ENCODE data around the gene CCDC183.
A peak's percentile ranks its signal among the peaks of the same experiment; 100 is the strongest.
"Not testable (repeated sequence)": the region's sequence is repeated elsewhere in the genome, so short reads cannot be mapped to it uniquely, and the experiment has no call there.

The CCDC183 gene

GRCh38 chr9:136769710-136770191, 26.4 kb upstream of the CCDC183 start:
- no peak for FAIRE-seq
- DNase-seq (ENCODE audit: insufficient read length, low spot score), result peak; percentile 89
- TF ChIP-seq POLR2A (IDR thresholded peaks at IDR 0.05; ENCODE audit: low read depth, low read length), result no peak

DNA sequence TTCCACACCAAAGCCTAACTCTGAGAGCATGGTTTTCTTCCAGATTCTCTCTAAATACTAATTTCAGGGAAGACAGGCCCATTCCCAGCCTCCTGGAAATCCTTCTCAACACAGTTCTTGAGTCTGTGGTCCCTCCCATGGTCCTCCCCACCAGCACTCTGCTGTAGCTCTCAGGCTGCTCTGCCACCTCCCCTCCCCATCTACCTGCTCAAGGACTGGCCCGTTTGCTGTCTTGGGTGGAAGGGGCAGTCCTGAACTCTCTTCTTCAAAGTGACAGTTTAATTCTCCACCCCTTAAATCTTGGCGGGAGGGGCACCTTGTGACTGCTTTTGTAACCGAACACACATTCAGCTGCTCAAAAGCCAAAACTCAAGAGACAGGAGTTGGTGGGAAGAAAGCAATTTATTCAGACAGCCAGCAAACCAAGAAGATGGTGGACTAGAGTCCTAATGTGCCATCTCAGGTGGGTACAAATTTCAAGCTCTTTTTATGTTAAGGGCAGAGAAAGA, 24.2 kb upstream of the CCDC183 start:
- DNase-seq (ENCODE audit: insufficient read length, low spot score), result no peak
- TF ChIP-seq POLR2A (IDR thresholded peaks at IDR 0.05; ENCODE audit: low read depth, low read length), result no peak
- no peak for FAIRE-seq

GRCh38 chr9:136773386-136774044, 22.6 kb upstream of the CCDC183 start:
- FAIRE-seq, result no peak
- TF ChIP-seq POLR2A (IDR thresholded peaks at IDR 0.05; ENCODE audit: low read depth, low read length), result no peak
- no peak for DNase-seq (ENCODE audit: insufficient read length, low spot score)

DNA sequence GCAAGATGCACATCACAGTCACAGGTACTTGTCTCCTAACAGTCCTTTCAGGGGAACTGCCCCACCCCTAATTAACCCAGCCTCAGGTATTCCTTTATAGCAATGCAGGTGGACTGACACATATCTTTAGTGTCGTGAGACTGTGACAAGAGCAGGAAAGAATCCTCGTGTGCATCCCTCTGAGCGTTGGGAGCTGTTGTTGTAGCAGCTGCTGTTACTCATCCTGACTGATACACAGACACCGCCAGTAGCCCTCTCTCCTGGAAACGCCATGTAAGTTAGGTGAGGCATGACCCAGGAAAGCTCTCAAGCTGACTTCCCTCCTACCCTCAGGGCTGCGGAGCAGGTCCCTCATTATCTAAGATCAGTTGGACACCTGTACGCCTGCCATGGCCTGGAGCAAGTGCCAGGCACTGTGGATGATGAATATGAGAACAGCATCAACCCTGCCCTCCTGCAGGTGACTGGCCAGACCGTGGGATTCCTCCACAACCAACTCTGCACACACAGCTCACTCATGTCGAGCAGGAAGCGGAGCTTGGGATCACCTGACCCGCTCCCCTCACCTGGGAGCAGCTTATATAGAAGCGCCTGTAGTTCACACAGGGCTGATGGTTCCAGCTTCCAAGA, 21.6 kb upstream of the CCDC183 start:
- FAIRE-seq (no peak), DNase-seq (ENCODE audit: insufficient read length, low spot score) (no peak)
- no peak for TF ChIP-seq POLR2A (IDR thresholded peaks at IDR 0.05; ENCODE audit: low read depth, low read length)

- no peak for DNase-seq (ENCODE audit: insufficient read length, low spot score)
- no peak for TF ChIP-seq POLR2A (IDR thresholded peaks at IDR 0.05; ENCODE audit: low read depth, low read length)
- no peak for FAIRE-seq
These were observed 20.9 kb upstream of the CCDC183 start for GRCh38 chr9:136775191-136775590.

- DNase-seq (ENCODE audit: insufficient read length, low spot score) (no peak), FAIRE-seq (no peak)
- TF ChIP-seq POLR2A (IDR thresholded peaks at IDR 0.05; ENCODE audit: low read depth, low read length), result no peak
These were observed 19.2 kb upstream of the CCDC183 start for GRCh38 chr9:136776947-136777346.

DNA sequence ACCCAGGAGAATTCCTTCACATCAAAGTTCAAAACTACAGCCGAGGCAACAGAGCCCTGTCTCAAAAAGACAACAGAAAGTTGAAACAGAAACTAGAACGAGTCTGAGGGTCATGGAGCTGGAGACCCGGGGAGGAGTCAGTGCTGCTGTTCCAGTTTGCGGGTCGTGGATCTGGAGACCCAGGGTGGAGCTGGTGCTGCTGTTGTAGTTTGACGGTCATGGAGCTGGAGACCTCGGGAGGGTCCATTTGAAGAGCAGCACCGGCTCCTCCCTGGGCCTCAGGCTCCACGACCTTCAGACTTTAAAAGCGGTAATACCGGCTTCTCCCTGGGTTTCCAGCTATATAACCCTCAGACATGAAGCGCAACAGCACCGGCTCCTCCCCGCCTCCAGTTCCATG, 18.8 kb upstream of the CCDC183 start:
- TF ChIP-seq POLR2A (IDR thresholded peaks at IDR 0.05; ENCODE audit: low read depth, low read length), result no peak
- no peak for DNase-seq (ENCODE audit: insufficient read length, low spot score)

DNA sequence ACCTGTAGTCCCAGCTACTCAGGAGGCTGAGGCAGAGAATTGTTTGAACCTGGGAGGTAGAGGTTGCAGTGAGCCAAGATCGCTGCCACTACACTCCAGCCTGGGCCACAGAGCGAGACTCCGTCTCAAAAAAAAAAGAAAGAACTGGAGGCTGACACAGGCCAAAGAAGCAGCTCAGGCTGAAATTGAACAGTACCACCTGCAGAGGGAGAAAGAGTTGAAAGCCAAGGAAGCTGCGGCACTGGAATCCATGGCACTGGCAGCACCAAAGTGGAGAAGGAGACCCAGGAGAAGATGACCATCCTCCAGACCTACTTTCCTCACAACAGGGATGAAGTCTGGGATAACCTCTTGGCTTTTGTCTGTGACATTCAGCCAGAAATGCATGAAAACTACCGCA, 16.3 kb upstream of the CCDC183 start:
- no peak for FAIRE-seq
- TF ChIP-seq POLR2A (IDR thresholded peaks at IDR 0.05; ENCODE audit: low read depth, low read length), result no peak
- DNase-seq (ENCODE audit: insufficient read length, low spot score), result no peak

More for the DNA sequence above, 18.8 kb upstream of the CCDC183 start:
- FAIRE-seq, result no peak

DNA sequence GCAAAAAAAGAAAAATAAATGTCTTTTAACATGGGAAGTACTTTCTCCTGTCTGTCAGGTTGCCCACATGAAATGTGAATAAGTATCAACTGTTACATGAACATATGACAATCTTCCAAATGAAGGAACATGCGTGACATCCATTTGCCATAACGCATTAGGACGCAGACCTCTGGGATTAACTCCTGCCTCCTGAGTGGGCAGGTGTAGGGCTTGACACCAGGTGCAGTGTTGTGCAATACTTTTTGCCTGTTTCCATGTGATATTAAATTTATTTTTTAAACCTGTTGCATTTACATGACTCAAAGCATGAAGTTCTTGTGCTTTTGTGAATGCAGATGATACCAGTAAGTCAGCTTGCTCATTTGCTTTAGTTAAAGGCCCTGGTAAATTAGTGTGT, 13.7 kb upstream of the CCDC183 start:
- FAIRE-seq (no peak), DNase-seq (ENCODE audit: insufficient read length, low spot score) (no peak)
- TF ChIP-seq POLR2A (IDR thresholded peaks at IDR 0.05; ENCODE audit: low read depth, low read length), result no peak

DNA sequence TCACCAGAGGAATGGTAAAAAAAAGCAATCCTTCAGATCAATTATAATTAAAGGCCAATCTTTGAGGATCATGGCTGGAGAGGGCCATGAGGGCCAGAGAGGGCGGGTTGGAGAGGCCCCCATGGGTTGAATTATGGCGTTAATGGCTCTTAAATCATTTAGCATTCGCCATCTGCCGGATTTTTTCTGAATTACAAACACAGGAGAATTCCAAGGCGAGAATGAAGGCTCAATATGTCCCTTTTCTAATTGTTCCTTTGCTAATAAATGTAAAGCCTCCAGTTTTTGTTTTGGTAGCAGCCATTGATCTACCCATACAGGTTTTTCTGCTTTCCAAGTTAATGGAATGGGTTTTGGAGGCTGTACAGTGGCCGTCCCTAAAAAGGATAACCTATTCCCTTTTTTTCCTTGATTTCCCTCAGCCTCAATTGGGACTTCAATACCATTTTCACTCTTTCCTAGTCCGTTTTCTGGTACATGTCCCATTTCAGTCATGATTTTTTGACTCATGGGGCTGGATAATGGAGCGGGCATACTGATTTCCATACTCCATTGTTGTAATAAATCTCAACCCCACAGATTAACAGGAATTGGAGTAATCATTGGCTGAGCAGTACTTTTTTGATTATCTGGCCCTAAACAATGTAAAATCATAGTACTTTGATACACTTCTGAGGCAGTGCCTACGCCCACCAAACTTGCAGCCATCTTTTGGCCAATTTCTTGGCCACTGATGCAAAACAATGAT, 11.7 kb upstream of the CCDC183 start:
- FAIRE-seq (peak; percentile 20), DNase-seq (ENCODE audit: insufficient read length, low spot score) (peak; percentile 31)
- no peak for TF ChIP-seq POLR2A (IDR thresholded peaks at IDR 0.05; ENCODE audit: low read depth, low read length)

GRCh38 chr9:136784997-136785361, 11.2 kb upstream of the CCDC183 start:
- DNase-seq (ENCODE audit: insufficient read length, low spot score) (no peak), FAIRE-seq (peak; percentile 27)
- no peak for TF ChIP-seq POLR2A (IDR thresholded peaks at IDR 0.05; ENCODE audit: low read depth, low read length)

DNA sequence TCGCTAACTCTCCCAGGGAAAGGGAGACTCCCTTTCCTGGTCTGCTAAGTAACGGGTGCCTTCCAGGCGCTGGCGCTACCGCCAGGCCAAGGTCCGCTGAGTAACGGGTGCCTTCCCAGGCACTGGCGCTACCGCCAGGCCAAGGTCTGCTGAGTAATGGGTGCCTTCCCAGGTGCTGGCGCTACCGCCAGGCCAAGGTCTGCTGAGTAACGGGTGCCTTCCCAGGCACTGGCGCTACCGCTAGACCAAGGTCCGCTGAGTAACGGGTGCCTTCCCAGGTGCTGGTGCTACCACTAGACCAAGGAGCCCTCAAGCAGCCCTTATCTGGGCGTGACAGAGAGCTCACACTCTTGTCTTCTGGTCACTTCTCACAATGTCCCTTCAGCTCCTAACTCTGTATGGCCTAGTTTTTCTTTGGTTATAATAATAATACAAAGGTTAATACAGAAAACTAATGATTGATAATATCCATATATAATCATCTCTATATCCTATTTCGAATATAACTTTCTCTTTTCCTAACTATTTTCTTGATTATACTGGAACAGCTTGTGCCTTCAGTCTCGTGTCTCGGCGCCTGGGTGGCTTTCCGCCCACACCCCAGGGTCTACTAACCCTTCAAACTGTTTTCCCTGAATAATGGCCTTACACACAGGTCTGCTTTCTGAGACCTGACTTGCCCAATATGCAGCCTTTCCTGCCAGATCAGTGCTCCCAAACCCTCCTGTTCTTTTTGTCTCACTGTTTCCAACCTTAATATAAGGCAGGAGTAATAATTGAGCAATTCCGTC, 10.4 kb upstream of the CCDC183 start:
- not testable (repeated sequence) for FAIRE-seq; DNase-seq (ENCODE audit: insufficient read length, low spot score)

GRCh38 chr9:136786451-136786850, 9.7 kb upstream of the CCDC183 start:
- FAIRE-seq, result no peak
- no peak for DNase-seq (ENCODE audit: insufficient read length, low spot score)
- no peak for TF ChIP-seq POLR2A (IDR thresholded peaks at IDR 0.05; ENCODE audit: low read depth, low read length)

DNA sequence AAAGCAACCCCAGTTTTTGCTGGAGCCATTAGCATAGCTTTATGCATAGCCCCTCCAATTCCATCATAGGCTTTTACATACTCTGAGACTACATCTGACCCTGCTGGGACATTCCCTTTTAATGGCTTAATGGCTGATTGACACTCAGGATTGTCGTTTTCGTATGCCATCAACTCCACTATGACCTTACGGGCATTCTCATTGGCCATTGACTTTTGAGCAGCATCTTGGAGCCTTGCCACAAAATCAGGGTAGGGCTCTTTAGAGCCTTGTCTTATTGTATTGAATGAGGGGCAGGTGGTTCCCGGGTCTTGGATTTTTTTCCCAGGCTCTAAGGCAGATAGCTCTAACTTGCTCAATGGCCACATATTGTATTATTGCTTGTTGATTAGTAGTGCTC, 9.2 kb upstream of the CCDC183 start:
- not testable (repeated sequence) for DNase-seq (ENCODE audit: insufficient read length, low spot score); FAIRE-seq
